Heart right ventricle (tissue), 16 donors: ENCODE data around the gene MORC2. TPM values are rescaled to one million over a fixed set of nuclear protein-coding genes. Genes with fewer than 3 reads are reported as not detected.

ENCODE experiments used
- ATAC-seq, 8 donors: fragments of 200-7000 bp; cut with Tn5 transposase; one replicate each; pipeline ENCODE4 v1.9.1; 2020; ENCODE audit warnings: mild to moderate bottlenecking in 8 of 8, moderate library complexity in 8 of 8, moderate number of reproducible peaks in 1 of 8
- DNase-seq, 2 donors: peaks; one replicate each; pipeline ENCODE4 v3.0.0-alpha.2; 2020
- H3K27ac ChIP-seq, 10 donors: fragments of 200-600 bp; sonication (generic) in 2 of 10; one replicate each; pipeline versions ENCODE4 v1.5.0 to v1.8.0; 2020 to 2022; ENCODE audit warnings: mild to moderate bottlenecking in 3 of 10
- H3K27me3 ChIP-seq, 7 donors: fragments of 200-600 bp; one replicate each; pipeline ENCODE4 v1.8.0; 2021 to 2022; ENCODE audit warnings: mild to moderate bottlenecking in 2 of 7
- H3K36me3 ChIP-seq, 9 donors: fragments of 200-600 bp; sonication (generic) in 1 of 9; one replicate each; pipeline versions ENCODE4 v1.5.0 to v1.8.0; 2020 to 2022; ENCODE audit warnings: mild to moderate bottlenecking in 2 of 9
- H3K4me1 ChIP-seq, 9 donors: fragments of 200-600 bp; sonication (generic) in 1 of 9; one replicate each; pipeline versions ENCODE4 v1.5.0 to v1.8.0; 2020 to 2022; ENCODE audit warnings: mild to moderate bottlenecking in 4 of 9
- H3K4me3 ChIP-seq, 10 donors: fragments of 200-600 bp; sonication (generic) in 2 of 10; one replicate each; pipeline versions ENCODE4 v1.5.0 to v1.8.0; 2020 to 2022; ENCODE audit warnings: mild to moderate bottlenecking in 7 of 10, moderate library complexity in 2 of 10
- H3K9me3 ChIP-seq, 11 donors: fragments of 200-600 bp in 10 of 11; sonication (generic) in 2 of 11; one replicate each; pipeline versions ENCODE4 v1.5.0 to v1.8.0; 2013 to 2022; ENCODE audit warnings: mild to moderate bottlenecking in 2 of 11, control low read depth in 1 of 11, moderate library complexity in 1 of 11
- CTCF ChIP-seq, 9 donors: fragments of 200-600 bp; sonication (generic) in 2 of 9; IDR thresholded peaks; one replicate each; pipeline versions ENCODE4 v1.5.0 to v1.8.0; 2021 to 2022; ENCODE audit warnings: antibody characterized with exemption in 9 of 9, mild to moderate bottlenecking in 5 of 9, moderate library complexity in 1 of 9
- WGBS, 2 donors: extraction: QIAGEN DNeasy Blood & Tissue Kit; methylation state at CpG; one replicate each; pipeline ENCODE4 v1.1.7; 2013; ENCODE audit warnings: inconsistent platforms in 1 of 2; 5-methylcytosine and 5-hydroxymethylcytosine counted together
- intact Hi-C, 10 donors: fragments of 100-400 bp; cut with DNase I; formaldehyde crosslinking; loops; one replicate each; pipeline versions ENCODE4 v1.11.1 to v1.14.2; 2022
- polyA plus RNA-seq, 2 donors: library from polyadenylated mRNA; stranded (reverse); fragments of 200-250 nt; gene quantifications; one replicate each; pipeline ENCODE4 v1.2.3, GENCODE V29; 2013
- total RNA-seq, 10 donors: library from RNA; stranded (reverse); fragmentation: NEBNext Ultra II Directional in 3 of 10; extraction: Animal tissue kit (Norgen Biotek cat#: 25700) in 3 of 10; gene quantifications; one replicate each; pipeline versions ENCODE4 v1.2.1 to v1.2.4, GENCODE V29; 2021 to 2023
- donor health status: Arrhythmogenic right ventricular cardiomyopathy.
- donor health status: ischemic (EF 13 %, LVEDD 7.1; RV severe dilation, severe dysfunction).
- donor health status: healthy with polysubstance abuse.
- donor health status: DM: no; HTN: yes; CAD: no.
- donor health status: DM: no; HTN: no; CAD: no.
- donor health status: ischemic (EF 25% LVEDD 6.9; RV normal size, moderate dysfunction).
- donor health status: ischemic (EF 25% LVEDD 5.7; RV mildly dilated, moderate dysfunction).
- donor health status: healthy.
- donor health status: DM: yes; HTN: yes; CAD: no.
- donor health status: Ischemic cardiomyopathy.
- donor health status: ischemic (EF 35%, LVEDD 5.7; RV mildly dilated, moderate dysfunction).
- donor health status: nonischemic (EF 11% LVEDD 7.7; RV severe dilation, severe dysfunction).
- donor health status: DM: yes; HTN: yes; CAD: no.
- donor health status: PGD.
- donor health status: ischemic (EF 29% LVEDD 5.4; RV normal size, mild dysfunction).
- donor health status: nonischemic (EF 23%, LVEDD 6.1; RV moderate dilation, normal function).

The MORC2 gene
- total and polyA plus RNA-seq, 12 donors: 14.1 to 27.8 (median 20.5) TPM

GRCh38 chr22:30892286-30892685, 76.3 kb downstream of the MORC2 start:
- H3K36me3 ChIP-seq: peaks cover 0 to 54% (median 0%) of the 10 kb centered on the region in 9 donors
- 95% methylated on average over 8 of the region's 8 CpGs for WGBS, 2 donors
- peak in 1 of 2 donors; percentile 2 for DNase-seq
- ATAC-seq: no peak
- no peak overlapping the region for H3K27ac ChIP-seq
- no peak overlapping the region for H3K4me3 ChIP-seq
- no peaks in the 10 kb centered on the region for H3K4me1 ChIP-seq
- intact Hi-C loops: loop anchor here in 2 of 10 donors (5.0 to 10.0 kb wide), 2 partner anchors 117 to 130 kb away; no protein-coding TSS in a partner anchor
- no peaks in the 10 kb centered on the region for H3K27me3 ChIP-seq
- no peaks in the 10 kb centered on the region for H3K9me3 ChIP-seq
- TF ChIP-seq CTCF (IDR thresholded peaks at IDR 0.05): no peak

GRCh38 chr22:30891781-30892180, 76.8 kb downstream of the MORC2 start:
- peaks cover 0 to 54% (median 0%) of the 10 kb centered on the region in 9 donors for H3K36me3 ChIP-seq
- DNase-seq: no peak

GRCh38 chr22:30891443-30891755, 77.2 kb downstream of the MORC2 start:
- ATAC-seq (no peak), DNase-seq (peak in 1 of 2 donors; percentile 1)
- no peaks in the 10 kb centered on the region for H3K4me1 ChIP-seq
- no peaks in the 10 kb centered on the region for H3K27me3 ChIP-seq
- no peak overlapping the region for H3K27ac ChIP-seq
- intact Hi-C loops: loop anchor here in 2 of 10 donors (5.0 to 10.0 kb wide), 2 partner anchors 117 to 129 kb away; no protein-coding TSS in a partner anchor
- H3K4me3 ChIP-seq: no peak overlapping the region
- no peaks in the 10 kb centered on the region for H3K9me3 ChIP-seq
- TF ChIP-seq CTCF (IDR thresholded peaks at IDR 0.05): no peak
- WGBS, 2 donors: 87 to 91% methylated on average over 8 of the region's 8 CpGs
- H3K36me3 ChIP-seq: peaks cover 0 to 54% (median 0%) of the 10 kb centered on the region in 9 donors

More at GRCh38 chr22:30891781-30892180, 76.8 kb downstream of the MORC2 start:
- H3K27me3 ChIP-seq: no peaks in the 10 kb centered on the region
- H3K9me3 ChIP-seq: no peaks in the 10 kb centered on the region
- no peak for TF ChIP-seq CTCF (IDR thresholded peaks at IDR 0.05)
- WGBS, 2 donors: 86 to 87% methylated on average over 6 of the region's 6 CpGs
- intact Hi-C loops: loop anchor here in 2 of 10 donors (5.0 to 10.0 kb wide), 2 partner anchors 117 to 129 kb away; no protein-coding TSS in a partner anchor
- H3K27ac ChIP-seq: no peak overlapping the region
- H3K4me1 ChIP-seq: no peaks in the 10 kb centered on the region
- H3K4me3 ChIP-seq: no peak overlapping the region
- no peak for ATAC-seq

GRCh38 chr22:30890686-30891442, 77.7 kb downstream of the MORC2 start:
- Histone ChIP-seq H3K27me3 (no peaks in the 10 kb centered on the region), H3K9me3 (no peaks in the 10 kb centered on the region), H3K36me3 (peaks cover 0 to 53% (median 0%) of the 10 kb centered on the region in 9 donors), H3K4me1 (no peaks in the 10 kb centered on the region), H3K4me3 (no peak overlapping the region), H3K27ac (no peak overlapping the region)
- peak; percentile 52 to 84 (median 73) for TF ChIP-seq CTCF (IDR thresholded peaks at IDR 0.05)
- intact Hi-C loops: loop anchor here in 2 of 10 donors (5.0 to 10.0 kb wide), 2 partner anchors 116 to 129 kb away; no protein-coding TSS in a partner anchor
- 76 to 79% methylated on average over 17 of the region's 17 CpGs for WGBS, 2 donors
- DNase-seq (peak in 1 of 2 donors; percentile 22), ATAC-seq (peak in 6 of 8 donors; percentile 41 to 65 (median 54))
